ENCODE measurements around the gene SERGEF. TPM values are rescaled to one million over a fixed set of nuclear protein-coding genes. Genes with fewer than 3 reads are reported as not detected.

Gene SERGEF
- polyA plus RNA-seq, 1 experiment, result 18.1 TPM

DNA sequence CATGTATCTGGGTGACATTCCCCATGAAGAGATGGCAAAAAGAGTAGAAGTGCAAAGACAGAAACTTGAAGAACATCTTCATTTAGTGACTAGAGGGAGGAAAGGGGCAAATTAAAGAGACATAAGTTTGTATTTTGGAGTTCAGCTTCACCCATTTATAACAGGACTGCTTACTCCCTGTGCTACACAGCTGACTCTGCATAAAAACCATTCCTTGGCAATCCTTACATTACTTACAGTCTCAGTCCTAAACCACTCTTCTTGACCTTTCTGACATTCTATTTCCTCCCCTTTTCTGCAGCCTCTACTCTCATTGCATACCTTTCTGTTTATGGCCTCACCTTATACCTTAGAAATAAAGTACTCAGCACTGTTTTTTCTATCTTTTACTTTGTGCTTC is 6.8 kb upstream of the SERGEF start:
- ChIA-PET POLR2A (no interaction called here), CTCF (no interaction called here)
- no peak for TF ChIP-seq CTCF (IDR thresholded peaks at IDR 0.05; ENCODE audit: low read depth, low read length)
- Histone ChIP-seq H3K27me3 (ENCODE audit: control insufficient read depth, insufficient read depth, low read length) (peaks cover 10% of the 10 kb centered on the region), H3K27ac (ENCODE audit: low read depth, low read length) (no peak overlapping the region), H3K9me3 (ENCODE audit: control insufficient read depth, insufficient read depth, low read length) (no peaks in the 10 kb centered on the region), H3K4me3 (ENCODE audit: low read depth, low read length) (no peak overlapping the region)
- DNase-seq (ENCODE audit: low read depth, low spot score), result no peak

DNA sequence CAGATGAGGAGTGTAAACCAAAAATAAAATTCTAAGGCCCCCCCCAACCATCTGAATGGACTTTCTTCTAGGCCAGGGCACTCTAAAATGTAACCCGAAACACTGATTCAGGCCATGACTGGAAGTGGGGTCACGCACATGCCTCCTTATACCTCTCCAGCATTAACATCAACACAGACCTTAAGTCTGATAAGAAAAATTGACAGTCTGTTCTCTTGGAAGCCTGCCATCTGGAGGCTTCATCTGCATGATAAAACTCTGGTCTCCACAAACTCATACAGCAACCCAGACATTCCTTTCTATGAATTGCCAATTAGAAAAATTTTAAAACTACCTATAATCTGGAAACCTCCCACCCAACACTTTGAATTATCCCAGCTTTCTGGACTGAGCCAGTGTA is 3.9 kb upstream of the SERGEF start:
- H3K9me3 ChIP-seq (ENCODE audit: control insufficient read depth, insufficient read depth, low read length), result no peaks in the 10 kb centered on the region; the same call in 1 of the 2 replicates
- TF ChIP-seq CTCF (IDR thresholded peaks at IDR 0.05; ENCODE audit: low read depth, low read length), result no peak
- no peak overlapping the region for H3K27ac ChIP-seq (ENCODE audit: low read depth, low read length)
- ChIA-PET CTCF (interaction anchor here (1.6 kb wide), 1 partner anchor 286 kb away, joined by 6 read pairs; no protein-coding TSS in a partner anchor), POLR2A (no interaction called here)
- no peak overlapping the region for H3K4me3 ChIP-seq (ENCODE audit: low read depth, low read length)
- no peak for DNase-seq (ENCODE audit: low read depth, low spot score)
- H3K27me3 ChIP-seq (ENCODE audit: control insufficient read depth, insufficient read depth, low read length), result peaks cover 10% of the 10 kb centered on the region

GRCh38 chr11:18014876-18015275 is 2.0 kb upstream of the SERGEF start:
- H3K9me3 ChIP-seq (ENCODE audit: control insufficient read depth, insufficient read depth, low read length), result no peaks in the 10 kb centered on the region; the same call in 1 of the 2 replicates

GRCh38 chr11:18013790-18014507 is 1.1 kb upstream of the SERGEF start:
- ChIA-PET CTCF (interaction anchor here (0.9 to 2.4 kb wide), 3 partner anchors 9 to 101 kb away, joined by 3 to 7 read pairs (median 3); partner anchors contain the start of gene SAAL1), POLR2A (interaction anchor here (1.3 kb wide), 1 partner anchor 92 kb away, joined by 3 read pairs; the partner anchor contains the start of gene SAAL1)
- DNase-seq (ENCODE audit: low read depth, low spot score), result no peak

More at GRCh38 chr11:18014876-18015275, 2.0 kb upstream of the SERGEF start:
- Histone ChIP-seq H3K4me3 (ENCODE audit: low read depth, low read length) (no peak overlapping the region), H3K27ac (ENCODE audit: low read depth, low read length) (no peak overlapping the region), H3K27me3 (ENCODE audit: control insufficient read depth, insufficient read depth, low read length) (peaks cover 10% of the 10 kb centered on the region)
- no peak for TF ChIP-seq CTCF (IDR thresholded peaks at IDR 0.05; ENCODE audit: low read depth, low read length)
- POLR2A ChIA-PET, result no interaction called here
- DNase-seq (ENCODE audit: low read depth, low spot score), result no peak
- CTCF ChIA-PET, result interaction anchor here (0.9 kb wide), 1 partner anchor 283 kb away, joined by 3 read pairs; no protein-coding TSS in a partner anchor

More at GRCh38 chr11:18013790-18014507, 1.1 kb upstream of the SERGEF start:
- no peaks in the 10 kb centered on the region; the same call in 1 of the 2 replicates for H3K9me3 ChIP-seq (ENCODE audit: control insufficient read depth, insufficient read depth, low read length)
- H3K27ac ChIP-seq (ENCODE audit: low read depth, low read length), result no peak overlapping the region
- peaks cover 10% of the 10 kb centered on the region for H3K27me3 ChIP-seq (ENCODE audit: control insufficient read depth, insufficient read depth, low read length)
- H3K4me3 ChIP-seq (ENCODE audit: low read depth, low read length), result peak overlapping the region; percentile 84
- no peak for TF ChIP-seq CTCF (IDR thresholded peaks at IDR 0.05; ENCODE audit: low read depth, low read length)

Data from AG04450 (cell line).